Erythroblast (primary cell): Measurements from ENCODE around the gene MYL6B.

Source experiments
- DNase-seq, 2 experiments: peaks; one replicate each; lab custom pipeline; 2025; lab: John Stamatoyannopoulos, UW
- GATA1 ChIP-seq: IDR thresholded peaks from 2 replicates; pipeline ENCODE4 v1.6.1; 2011; ENCODE audit warnings: low read depth, mild to moderate bottlenecking, control low read depth, low read length, moderate library complexity
- POLR2A ChIP-seq: IDR thresholded peaks from 2 replicates; pipeline ENCODE4 v1.6.1; 2011; ENCODE audit warnings: mild to moderate bottlenecking, low read length

MYL6B gene

DNA sequence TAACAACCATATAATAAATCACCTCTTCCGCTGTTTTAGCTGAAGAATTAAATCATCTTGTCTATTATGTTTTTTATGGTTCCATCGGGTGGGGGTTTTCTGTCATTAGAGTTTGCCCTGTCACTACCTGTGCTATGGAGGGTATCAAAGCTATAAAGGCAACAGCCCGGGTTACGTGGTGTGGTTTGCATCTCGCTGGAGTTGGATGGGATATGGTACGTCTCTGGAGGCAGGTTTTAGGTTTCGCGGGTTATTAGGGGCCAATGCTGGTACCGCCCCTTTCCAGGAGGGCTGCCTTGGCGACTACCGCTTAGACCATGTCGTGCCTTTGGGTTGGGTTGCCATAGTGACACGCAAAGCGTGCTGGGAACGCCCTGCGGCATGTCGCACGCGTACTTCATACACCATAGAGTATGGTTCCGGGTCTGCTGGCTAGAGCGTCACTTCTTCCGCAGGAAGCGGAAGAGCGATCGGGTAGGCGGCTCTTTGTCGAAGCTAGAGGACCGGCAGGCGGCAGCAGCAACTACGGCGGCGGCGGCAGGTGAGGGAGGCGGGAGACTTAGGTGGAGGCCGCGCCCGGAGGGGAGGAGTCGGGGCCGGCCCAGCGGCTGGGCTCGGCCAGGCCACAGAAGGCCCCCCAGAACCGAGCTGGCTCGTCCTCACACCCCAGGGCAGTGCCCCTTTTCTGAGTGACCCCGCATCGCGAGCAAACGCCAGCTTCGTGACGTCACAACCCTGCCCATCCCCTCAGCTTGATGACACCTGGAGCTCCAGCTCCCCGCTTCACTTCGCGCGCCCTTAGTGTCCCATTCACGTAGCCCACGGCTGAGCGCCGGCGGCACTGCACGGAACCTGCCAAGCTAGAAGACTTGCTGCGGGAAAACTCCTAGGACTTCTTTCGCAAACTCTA is 34.4 kb upstream of the MYL6B start, which contains the start of gene ZC3H10:
Gene ZC3H10 (plus strand): TSS at position 489 of the 910 bp plus-strand sequence. CDS start 2,297 bp downstream, outside the sequence.
- TF ChIP-seq POLR2A (peak; percentile 96), GATA1 (no peak)
- peak; percentile 99 to 100 for DNase-seq

DNA sequence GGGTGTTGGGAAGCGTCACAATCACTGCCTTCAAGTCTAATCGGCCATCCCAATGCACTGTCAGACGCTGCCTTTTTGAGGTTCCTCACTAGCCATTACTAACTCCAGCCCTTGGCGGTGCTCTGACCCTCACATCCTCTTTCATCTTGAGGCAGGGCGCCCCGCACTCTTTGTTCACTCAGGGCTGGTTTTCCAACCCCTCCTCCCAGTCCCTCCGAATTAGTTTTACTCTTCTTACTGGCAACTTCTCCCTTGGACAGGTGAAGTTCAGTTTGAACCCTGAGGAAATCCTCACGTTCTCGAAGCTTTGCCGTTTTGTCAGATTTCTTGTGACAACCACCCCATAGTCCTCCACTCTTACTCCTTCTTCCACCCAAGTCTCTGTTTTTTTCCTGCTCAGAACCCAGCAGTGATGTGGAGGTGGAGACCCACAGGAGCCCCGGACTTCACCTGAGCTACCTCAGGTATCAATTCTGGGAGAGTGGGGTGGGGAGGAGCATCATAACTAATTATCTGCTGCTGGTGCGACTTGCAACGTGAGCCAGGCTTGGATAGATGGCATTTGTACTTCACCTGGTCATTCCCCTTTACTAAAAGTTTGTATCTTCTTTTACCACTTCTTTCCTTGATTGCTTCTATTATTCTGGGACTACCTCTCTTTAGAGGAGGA is 33.6 kb upstream of the MYL6B start:
- DNase-seq, result no peak
- TF ChIP-seq GATA1, result no peak
- TF ChIP-seq POLR2A, result no peak

- TF ChIP-seq GATA1 (no peak), POLR2A (no peak)
Observed at GRCh38 chr12:56119361-56119796, 33.0 kb upstream of the MYL6B start.

DNA sequence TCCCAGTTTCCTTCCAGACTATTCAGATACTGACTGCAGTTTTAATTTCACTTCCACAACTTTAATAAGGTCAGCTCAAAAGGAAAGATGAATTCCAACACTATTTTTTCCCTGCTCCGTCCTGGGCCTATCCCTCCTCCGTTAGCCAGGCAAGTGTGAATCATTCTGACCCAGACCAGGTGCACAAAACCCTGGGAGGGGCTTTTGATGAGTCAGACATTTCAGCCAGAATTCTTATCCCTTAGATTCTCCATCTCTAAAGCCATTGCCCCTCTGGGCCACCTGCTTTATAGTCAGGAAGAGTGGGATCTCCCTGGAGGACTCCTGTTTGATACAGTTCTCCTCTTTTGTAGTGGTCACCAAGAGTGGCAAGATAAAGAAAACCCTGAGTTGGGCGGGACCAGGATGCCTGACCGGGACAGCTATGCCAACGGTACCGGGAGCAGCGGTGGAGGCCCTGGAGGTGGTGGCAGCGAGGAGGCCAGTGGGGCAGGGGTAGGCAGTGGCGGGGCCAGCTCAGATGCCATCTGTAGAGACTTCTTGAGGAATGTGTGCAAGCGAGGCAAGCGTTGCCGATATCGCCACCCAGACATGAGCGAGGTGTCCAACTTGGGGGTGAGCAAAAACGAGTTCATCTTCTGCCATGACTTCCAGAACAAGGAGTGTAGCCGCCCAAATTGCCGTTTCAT is 32.1 kb upstream of the MYL6B start:
- no peak for TF ChIP-seq POLR2A
- TF ChIP-seq GATA1, result no peak
- DNase-seq, result no peak

More at GRCh38 chr12:56119361-56119796, 33.0 kb upstream of the MYL6B start:
- peak; percentile 86 to 90 for DNase-seq

GRCh38 chr12:56121204-56121870 is 31.1 kb upstream of the MYL6B start:
- no peak for DNase-seq
- TF ChIP-seq GATA1 (no peak), POLR2A (no peak)

- DNase-seq, result no peak
- no peak for TF ChIP-seq POLR2A
- no peak for TF ChIP-seq GATA1
Observed at GRCh38 chr12:56122637-56123036, 29.8 kb upstream of the MYL6B start.

DNA sequence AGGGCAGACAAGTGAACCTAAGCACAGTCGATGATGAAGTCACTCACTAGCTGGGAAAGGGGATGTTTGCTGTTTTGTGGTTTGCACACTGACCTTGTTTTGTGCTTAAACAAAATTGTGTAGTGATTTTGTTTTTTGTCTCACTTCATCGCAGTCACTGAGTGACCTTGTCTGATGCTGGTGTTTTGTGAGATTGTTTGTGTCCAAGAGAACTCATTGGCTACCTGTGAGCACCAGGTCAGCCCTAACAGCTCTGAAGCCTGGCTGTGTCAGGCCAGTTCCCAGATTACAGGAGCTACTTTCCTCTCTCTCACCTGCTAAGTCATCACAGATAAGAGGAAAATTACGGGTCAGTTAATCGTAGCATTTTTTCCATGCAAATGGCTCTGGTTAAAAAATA is 28.3 kb upstream of the MYL6B start:
- DNase-seq, result no peak
- TF ChIP-seq GATA1, result no peak
- no peak for TF ChIP-seq POLR2A

- peak; percentile 79 to 86 for DNase-seq
- TF ChIP-seq GATA1 (no peak), POLR2A (no peak)
Observed at GRCh38 chr12:56126732-56127239, 25.6 kb upstream of the MYL6B start.

DNA sequence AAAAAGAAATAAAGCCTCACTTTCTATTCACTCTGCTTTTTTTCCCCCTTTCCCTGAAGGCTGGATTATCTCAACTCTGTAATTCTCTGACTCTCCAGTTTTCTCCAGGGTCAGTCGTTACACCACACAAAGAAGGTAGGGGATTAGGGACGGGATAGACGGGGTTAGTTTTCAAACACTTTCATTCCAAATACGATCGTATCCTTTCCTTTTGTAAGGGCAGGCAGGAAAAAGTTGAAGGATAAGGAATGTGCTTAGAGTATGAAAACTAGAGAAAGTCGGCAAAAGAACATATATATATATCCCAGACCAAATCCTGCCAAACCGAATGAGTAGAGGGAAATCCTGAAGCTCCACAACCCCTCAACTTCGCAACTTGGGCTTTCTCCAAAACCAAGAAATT is 24.9 kb upstream of the MYL6B start:
- TF ChIP-seq GATA1, result no peak
- TF ChIP-seq POLR2A, result no peak
- no peak for DNase-seq

GRCh38 chr12:56127888-56128669 is 24.3 kb upstream of the MYL6B start, which contains the start of gene ESYT1:
TSS of gene ESYT1 (plus strand) at chr12:56128267. CDS start at chr12:56128320, 53 bp downstream.
- DNase-seq, result peak; percentile 99 to 100
- no peak for TF ChIP-seq GATA1
- peak; percentile 93 for TF ChIP-seq POLR2A

DNA sequence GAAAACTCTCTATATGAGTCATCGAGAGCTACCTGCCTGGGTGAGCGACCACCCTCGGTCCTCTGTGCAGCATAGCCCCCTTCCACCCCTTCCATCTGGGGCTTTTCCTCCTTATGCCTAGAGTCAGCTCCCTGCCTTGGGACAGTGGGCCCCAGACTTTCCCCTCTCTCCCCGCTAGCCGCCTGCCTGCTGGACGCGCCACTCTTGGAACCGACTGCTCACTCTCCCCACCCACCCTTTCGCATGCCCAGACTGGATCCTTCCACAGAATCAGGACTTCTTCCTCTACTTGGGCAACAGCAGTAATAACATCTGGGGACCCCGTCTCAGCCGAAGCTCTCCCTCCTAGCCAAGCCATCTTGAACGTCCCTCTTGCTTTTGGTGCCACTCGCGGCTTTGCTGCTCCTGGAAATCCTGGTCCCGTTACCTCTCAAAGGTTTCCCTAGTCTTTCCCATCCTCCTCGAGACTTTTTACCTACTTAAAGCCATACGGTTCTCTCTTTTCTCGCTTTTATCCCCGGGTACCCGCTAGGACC is 23.6 kb upstream of the MYL6B start:
- no peak for TF ChIP-seq GATA1
- TF ChIP-seq POLR2A, result no peak
- peak; percentile 47 to 65 for DNase-seq
